Gastrocnemius medialis (tissue), 4 donors: ENCODE results near the gene PRR36. TPM values are rescaled to one million over a fixed set of nuclear protein-coding genes. Genes with fewer than 3 reads are reported as not detected.

Source experiments
- ATAC-seq, 2 donors: fragments of 150-250 bp; one replicate each; pipeline ENCODE4 v1.9.1; 2016
- DNase-seq, 2 donors: peaks; one replicate each; pipeline ENCODE4 v3.0.0-alpha.2; 2019
- H3K27ac ChIP-seq, 4 donors: fragments of 200-600 bp; sonication (generic); 1 replicate in 1 of 4; 2 replicates in 3 of 4; pipeline ENCODE4 v1.5.1; 2016 to 2018; ENCODE audit warnings: mild to moderate bottlenecking in 2 of 4, moderate library complexity in 1 of 4
- H3K27me3 ChIP-seq, 3 donors: fragments of 200-600 bp; sonication (generic) in 2 of 3; 1 replicate in 1 of 3; 2 replicates in 2 of 3; pipeline versions ENCODE4 v1.5.1 to v1.6.0; 2016 to 2019; ENCODE audit warnings: mild to moderate bottlenecking in 1 of 3, moderate library complexity in 1 of 3
- H3K36me3 ChIP-seq, 2 donors: fragments of 200-600 bp; sonication (generic) in 1 of 2; one replicate each; pipeline ENCODE4 v1.5.1; 2017 to 2018
- H3K4me1 ChIP-seq, 2 donors: fragments of 200-600 bp; sonication (generic) in 1 of 2; one replicate each; pipeline ENCODE4 v1.5.1; 2016 to 2017; ENCODE audit warnings: mild to moderate bottlenecking in 2 of 2
- H3K4me3 ChIP-seq, 4 donors: fragments of 200-600 bp; sonication (generic) in 3 of 4; 1 replicate in 1 of 4; 2 replicates in 3 of 4; pipeline ENCODE4 v1.5.1; 2016 to 2019; ENCODE audit warnings: mild to moderate bottlenecking in 2 of 4
- H3K9me3 ChIP-seq, 3 donors: fragments of 200-600 bp; sonication (generic) in 2 of 3; 1 replicate in 1 of 3; 2 replicates in 2 of 3; pipeline ENCODE4 v1.5.1; 2016 to 2019
- POLR2A ChIP-seq, 2 donors: fragments of 450-650 bp; IDR thresholded peaks; one replicate each; pipeline ENCODE4 v1.6.1; 2017; ENCODE audit warnings: antibody characterized with exemption in 2 of 2, mild to moderate bottlenecking in 2 of 2, moderate library complexity in 2 of 2
- in situ Hi-C, 4 donors: fragments of 200-750 bp; cut with MboI; loops; one replicate each; pipeline versions ENCODE4 v1.15.0 to v1.8.0; 2017; ENCODE audit warnings: low sequenced_read_pairs in 4 of 4
- intact Hi-C: fragments of 100-400 bp; cut with DNase I; formaldehyde crosslinking; loops from one replicate; pipeline ENCODE4 v1.15.1; 2023; ENCODE audit warnings: low total_unique reads
- total RNA-seq, 4 donors: library from RNA; depleted of rRNA; stranded (reverse); fragments of >200 nt; gene quantifications; one replicate each; pipeline versions ENCODE4 v1.1.0 to v1.2.3, GENCODE V29; 2016
- TF ChIP-seq, protein P1 (sequence below), 5 experiments: fragments of 450-650 bp in 3 of 5; fragments of 200-600 bp in 2 of 5; sonication (generic) in 2 of 5; IDR thresholded peaks in 4 of 5; conservative IDR thresholded peaks in 1 of 5; 1 replicate in 4 of 5; 2 replicates in 1 of 5; pipeline ENCODE4 v1.5.1; 2016 to 2019; ENCODE audit warnings: antibody characterized with exemption in 5 of 5, mild to moderate bottlenecking in 3 of 5, moderate library complexity in 3 of 5

Gene PRR36
- total RNA-seq, 4 donors from 2014 or later = not detected

DNA sequence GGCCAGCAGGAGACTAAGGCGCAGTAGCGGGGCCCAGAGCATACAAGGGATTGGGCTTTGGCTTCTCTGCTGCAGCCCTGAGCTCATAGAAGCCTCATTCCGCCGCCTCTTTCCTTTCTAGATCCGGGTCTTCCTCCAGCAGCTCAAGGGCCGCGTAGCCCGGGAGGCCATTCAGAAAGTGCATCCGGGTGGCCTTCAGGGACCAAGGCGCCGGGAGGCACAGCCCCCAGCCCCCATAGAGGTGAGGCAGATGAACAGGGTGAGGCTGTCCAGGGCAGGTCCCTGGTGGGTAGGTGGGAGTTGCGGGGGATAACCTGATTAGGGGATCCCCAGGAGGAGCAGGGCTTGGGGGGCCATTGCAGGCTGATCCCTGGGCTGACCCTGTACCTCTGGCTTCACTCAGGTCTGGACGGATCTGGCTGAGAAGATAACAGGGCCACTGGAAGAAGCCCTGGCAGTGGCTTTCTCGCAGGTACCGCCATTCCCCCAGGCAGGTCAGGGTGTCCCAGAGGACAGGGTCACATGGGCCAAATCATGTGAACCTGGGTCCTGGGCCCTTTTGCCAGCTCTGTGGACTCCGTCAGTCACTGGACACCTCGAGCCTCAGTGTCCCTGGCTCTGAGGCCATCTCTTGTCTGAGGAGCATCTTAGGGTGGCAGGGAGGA, 47.2 kb upstream of the PRR36 start:
- in situ Hi-C loops = no loop called here
- Histone ChIP-seq H3K4me3 (peak overlapping the region; percentile 53 to 95 (median 70)), H3K36me3 (peaks cover 0 to 11% of the 10 kb centered on the region in 2 donors), H3K4me1 (peaks cover 16 to 32% of the 10 kb centered on the region in 2 donors), H3K9me3 (no peaks in the 10 kb centered on the region), H3K27ac (peak overlapping the region; percentile 62 to 95 (median 86)), H3K27me3 (peaks cover 20 to 37% (median 25%) of the 10 kb centered on the region in 3 donors)
- intact Hi-C loops = no loop called here
- ATAC-seq (no peak), DNase-seq (no peak)
- TF ChIP-seq, protein P1, sequence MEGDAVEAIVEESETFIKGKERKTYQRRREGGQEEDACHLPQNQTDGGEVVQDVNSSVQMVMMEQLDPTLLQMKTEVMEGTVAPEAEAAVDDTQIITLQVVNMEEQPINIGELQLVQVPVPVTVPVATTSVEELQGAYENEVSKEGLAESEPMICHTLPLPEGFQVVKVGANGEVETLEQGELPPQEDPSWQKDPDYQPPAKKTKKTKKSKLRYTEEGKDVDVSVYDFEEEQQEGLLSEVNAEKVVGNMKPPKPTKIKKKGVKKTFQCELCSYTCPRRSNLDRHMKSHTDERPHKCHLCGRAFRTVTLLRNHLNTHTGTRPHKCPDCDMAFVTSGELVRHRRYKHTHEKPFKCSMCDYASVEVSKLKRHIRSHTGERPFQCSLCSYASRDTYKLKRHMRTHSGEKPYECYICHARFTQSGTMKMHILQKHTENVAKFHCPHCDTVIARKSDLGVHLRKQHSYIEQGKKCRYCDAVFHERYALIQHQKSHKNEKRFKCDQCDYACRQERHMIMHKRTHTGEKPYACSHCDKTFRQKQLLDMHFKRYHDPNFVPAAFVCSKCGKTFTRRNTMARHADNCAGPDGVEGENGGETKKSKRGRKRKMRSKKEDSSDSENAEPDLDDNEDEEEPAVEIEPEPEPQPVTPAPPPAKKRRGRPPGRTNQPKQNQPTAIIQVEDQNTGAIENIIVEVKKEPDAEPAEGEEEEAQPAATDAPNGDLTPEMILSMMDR (IDR thresholded peaks at IDR 0.05 in 4 of 5, conservative IDR thresholded peaks at IDR 0.05 in 1 of 5) = no peak
- TF ChIP-seq POLR2A (IDR thresholded peaks at IDR 0.05) = no peak

DNA sequence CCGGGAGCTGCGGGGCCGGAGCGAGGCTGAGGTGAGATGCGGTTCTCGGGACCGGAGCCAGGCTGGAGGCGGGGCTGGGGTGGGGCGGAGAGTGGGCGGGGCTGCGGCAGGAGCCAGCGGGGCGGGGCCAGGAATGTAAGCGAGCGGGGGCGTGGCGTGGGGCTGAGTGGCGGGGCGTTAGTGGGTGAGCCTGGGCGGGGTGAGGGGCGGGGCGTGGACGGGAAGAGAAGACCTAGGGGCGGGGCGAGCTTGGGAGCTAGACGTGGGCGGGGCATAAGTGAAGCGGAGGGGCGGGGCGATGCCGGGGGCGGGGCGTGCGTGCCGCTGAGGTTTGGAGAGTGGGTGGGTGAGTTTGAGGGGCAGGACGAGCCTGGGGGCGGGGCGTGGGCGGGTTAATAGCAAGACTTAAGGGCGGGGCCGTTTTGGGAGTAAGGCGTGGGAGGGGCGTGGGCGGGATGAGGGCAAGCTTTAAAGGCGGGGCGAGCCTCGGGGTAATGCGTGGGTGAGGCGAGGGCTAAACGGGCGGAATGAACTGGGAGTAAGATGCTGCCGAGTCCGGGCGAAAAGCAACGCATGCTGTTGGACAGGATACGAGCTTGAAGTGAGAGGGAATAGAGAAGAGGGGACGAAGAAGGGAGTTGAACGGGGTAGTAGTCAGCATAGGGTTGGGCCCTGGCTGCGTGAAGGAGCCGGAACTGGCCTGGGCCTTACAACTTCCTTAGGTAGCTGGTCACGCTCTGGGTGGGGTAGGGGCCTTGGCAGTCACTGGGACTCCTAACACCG, 46.5 kb upstream of the PRR36 start:
- intact Hi-C loops = loop anchor here (1.0 kb wide), 3 partner anchors 17 to 91 kb away; partner anchors contain the start of genes MAP2K7 and TIMM44
- Histone ChIP-seq H3K4me1 (peaks cover 21 to 35% of the 10 kb centered on the region in 2 donors), H3K27me3 (peaks cover 27 to 44% (median 33%) of the 10 kb centered on the region in 3 donors), H3K36me3 (peaks cover 0 to 11% of the 10 kb centered on the region in 2 donors), H3K9me3 (no peaks in the 10 kb centered on the region), H3K4me3 (peak overlapping the region; percentile 67 to 95 (median 80)), H3K27ac (peak overlapping the region; percentile 80 to 95 (median 93))
- TF ChIP-seq, protein P1 (IDR thresholded peaks at IDR 0.05 in 4 of 5, conservative IDR thresholded peaks at IDR 0.05 in 1 of 5) = no peak
- peak in 1 of 2 donors; percentile 9 for TF ChIP-seq POLR2A (IDR thresholded peaks at IDR 0.05)
- DNase-seq = peak; percentile 98 to 99
- ATAC-seq = peak; percentile 78 to 81
- in situ Hi-C loops = no loop called here

DNA sequence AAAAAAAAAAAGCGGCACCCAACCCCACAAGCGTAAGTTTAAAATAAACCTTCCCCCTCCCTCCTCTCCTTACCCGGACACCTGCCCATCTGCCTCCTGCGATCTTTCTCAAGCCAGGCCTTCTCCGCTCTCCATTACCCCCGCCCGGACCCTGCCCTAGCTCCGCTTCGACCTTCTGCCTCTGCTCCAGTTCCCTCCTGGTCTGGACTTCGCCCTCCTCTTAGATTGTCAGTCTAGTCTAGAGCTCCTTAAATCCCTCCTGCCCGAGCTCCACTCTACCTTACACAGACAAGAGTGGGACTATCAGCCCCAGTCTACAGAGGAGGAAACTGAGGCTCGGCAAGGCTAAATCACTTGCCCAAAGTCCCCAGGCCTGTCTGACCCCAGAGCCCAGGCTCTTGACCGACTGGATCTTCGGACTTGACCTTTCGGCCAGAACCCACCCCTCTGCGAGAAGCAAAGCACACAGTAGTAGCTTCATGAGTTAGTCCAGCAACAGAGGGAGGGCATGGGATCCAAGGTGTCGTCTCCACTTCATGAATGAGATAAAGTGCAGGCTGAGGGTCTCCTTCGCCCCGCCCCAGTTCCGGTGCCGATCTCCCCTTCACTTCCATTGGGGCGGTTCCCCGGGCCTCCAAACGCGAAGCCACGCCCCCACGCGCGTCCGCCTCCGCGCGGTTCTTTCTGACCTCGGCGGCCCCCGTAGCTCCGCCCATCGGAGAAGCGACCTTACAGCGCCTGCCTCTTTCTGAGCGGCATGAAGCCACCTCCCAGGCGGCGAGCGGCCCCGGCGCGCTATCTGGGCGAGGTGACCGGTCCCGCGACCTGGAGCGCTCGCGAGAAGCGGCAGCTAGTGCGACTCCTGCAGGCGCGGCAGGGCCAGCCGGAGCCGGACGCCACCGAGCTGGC, 45.7 kb upstream of the PRR36 start, which contains the start of gene SNAPC2:
TSS of gene SNAPC2 (plus strand) at position 729 of the 909 bp plus-strand sequence. CDS start at position 758, 29 bp downstream.
- intact Hi-C loops = loop anchor here (1.0 kb wide), 3 partner anchors 17 to 91 kb away; partner anchors contain the start of genes MAP2K7 and TIMM44
- Histone ChIP-seq H3K4me1 (peaks cover 21 to 38% of the 10 kb centered on the region in 2 donors), H3K36me3 (peaks cover 0 to 11% of the 10 kb centered on the region in 2 donors), H3K4me3 (peak within 1 kb of the TSS; percentile 67 to 95 (median 80)), H3K27ac (peak within 1 kb of the TSS; percentile 80 to 95 (median 93)), H3K27me3 (peaks cover 35 to 48% (median 41%) of the 10 kb centered on the region in 3 donors), H3K9me3 (no peaks in the 10 kb centered on the region)
- peak; percentile 82 to 85 for ATAC-seq
- TF ChIP-seq, protein P1 (IDR thresholded peaks at IDR 0.05 in 4 of 5, conservative IDR thresholded peaks at IDR 0.05 in 1 of 5) = no peak
- peak; percentile 44 to 53 for TF ChIP-seq POLR2A (IDR thresholded peaks at IDR 0.05)
- DNase-seq = peak; percentile 88 to 93
- in situ Hi-C loops = no loop called here
